ENCODE results near the gene FHOD3. TPM values are rescaled to one million over a fixed set of nuclear protein-coding genes. Genes with fewer than 3 reads are reported as not detected.

Gene FHOD3
- total and polyA plus RNA-seq, 2 of the 4 experiments (the other 2 are of a cell fraction), result 14.6 to 16.0 TPM

DNA sequence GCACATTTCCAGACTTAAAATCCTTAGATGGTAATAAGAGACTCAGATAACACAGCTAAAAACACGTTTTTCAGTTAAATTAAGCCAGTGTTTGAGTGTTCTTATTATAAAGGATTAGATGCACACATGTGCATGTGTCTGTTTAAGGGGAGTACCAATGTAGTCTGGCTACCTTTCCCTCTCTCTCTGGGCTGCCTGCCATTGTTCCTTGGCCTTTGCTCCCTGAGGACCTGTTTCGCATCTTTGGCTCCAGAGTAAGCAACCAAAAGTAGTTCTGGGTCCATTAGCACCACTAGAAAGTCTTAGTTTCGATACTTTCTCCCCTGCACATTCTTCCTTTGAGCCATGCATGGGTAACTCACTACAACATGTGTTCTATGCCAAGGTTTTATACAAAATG lies 303.0 kb downstream of the FHOD3 start:
- H3K27me3 ChIP-seq (ENCODE audit: control insufficient read depth, insufficient read depth, low read length), result no peaks in the 10 kb centered on the region
- H3K36me3 ChIP-seq (ENCODE audit: control insufficient read depth, insufficient read depth, low read length), result no peaks in the 10 kb centered on the region; the same call in 1 of the 2 replicates
- TF ChIP-seq CEBPB (IDR thresholded peaks at IDR 0.05; ENCODE audit: low read depth, low read length) (no peak), MAZ (IDR thresholded peaks at IDR 0.05; ENCODE audit: borderline replicate concordance, low read depth, low read length) (no peak), CHD1 (IDR thresholded peaks at IDR 0.05; ENCODE audit: low read depth, low read length) (no peak), MAFK (IDR thresholded peaks at IDR 0.05; ENCODE audit: low read depth, low read length) (no peak), POLR2A (IDR thresholded peaks at IDR 0.05; ENCODE audit: low read depth, low read length) (no peak), RFX5 (IDR thresholded peaks at IDR 0.05; ENCODE audit: low read depth, low read length) (no peak), RCOR1 (IDR thresholded peaks at IDR 0.05; ENCODE audit: insufficient replicate concordance, low read length) (no peak), RAD21 (IDR thresholded peaks at IDR 0.05; ENCODE audit: low read length) (no peak), SMC3 (IDR thresholded peaks at IDR 0.05; ENCODE audit: low read depth, low read length) (no peak), BHLHE40 (IDR thresholded peaks at IDR 0.05; ENCODE audit: low read depth, low read length) (no peak), FOS (IDR thresholded peaks at IDR 0.05; ENCODE audit: low read depth, low read length) (no peak), NFE2L2 (IDR thresholded peaks at IDR 0.05; ENCODE audit: low read depth, low read length) (no peak), MXI1 (IDR thresholded peaks at IDR 0.05; ENCODE audit: borderline replicate concordance, low read depth, low read length) (no peak)
- TF ChIP-seq, protein P1, sequence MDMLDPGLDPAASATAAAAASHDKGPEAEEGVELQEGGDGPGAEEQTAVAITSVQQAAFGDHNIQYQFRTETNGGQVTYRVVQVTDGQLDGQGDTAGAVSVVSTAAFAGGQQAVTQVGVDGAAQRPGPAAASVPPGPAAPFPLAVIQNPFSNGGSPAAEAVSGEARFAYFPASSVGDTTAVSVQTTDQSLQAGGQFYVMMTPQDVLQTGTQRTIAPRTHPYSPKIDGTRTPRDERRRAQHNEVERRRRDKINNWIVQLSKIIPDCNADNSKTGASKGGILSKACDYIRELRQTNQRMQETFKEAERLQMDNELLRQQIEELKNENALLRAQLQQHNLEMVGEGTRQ (IDR thresholded peaks at IDR 0.05; ENCODE audit: low read depth, low read length), result no peak
- TF ChIP-seq, protein P2, sequence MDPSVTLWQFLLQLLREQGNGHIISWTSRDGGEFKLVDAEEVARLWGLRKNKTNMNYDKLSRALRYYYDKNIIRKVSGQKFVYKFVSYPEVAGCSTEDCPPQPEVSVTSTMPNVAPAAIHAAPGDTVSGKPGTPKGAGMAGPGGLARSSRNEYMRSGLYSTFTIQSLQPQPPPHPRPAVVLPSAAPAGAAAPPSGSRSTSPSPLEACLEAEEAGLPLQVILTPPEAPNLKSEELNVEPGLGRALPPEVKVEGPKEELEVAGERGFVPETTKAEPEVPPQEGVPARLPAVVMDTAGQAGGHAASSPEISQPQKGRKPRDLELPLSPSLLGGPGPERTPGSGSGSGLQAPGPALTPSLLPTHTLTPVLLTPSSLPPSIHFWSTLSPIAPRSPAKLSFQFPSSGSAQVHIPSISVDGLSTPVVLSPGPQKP (IDR thresholded peaks at IDR 0.05; ENCODE audit: borderline replicate concordance, low read depth, low read length), result no peak
- TF ChIP-seq, protein P3, sequence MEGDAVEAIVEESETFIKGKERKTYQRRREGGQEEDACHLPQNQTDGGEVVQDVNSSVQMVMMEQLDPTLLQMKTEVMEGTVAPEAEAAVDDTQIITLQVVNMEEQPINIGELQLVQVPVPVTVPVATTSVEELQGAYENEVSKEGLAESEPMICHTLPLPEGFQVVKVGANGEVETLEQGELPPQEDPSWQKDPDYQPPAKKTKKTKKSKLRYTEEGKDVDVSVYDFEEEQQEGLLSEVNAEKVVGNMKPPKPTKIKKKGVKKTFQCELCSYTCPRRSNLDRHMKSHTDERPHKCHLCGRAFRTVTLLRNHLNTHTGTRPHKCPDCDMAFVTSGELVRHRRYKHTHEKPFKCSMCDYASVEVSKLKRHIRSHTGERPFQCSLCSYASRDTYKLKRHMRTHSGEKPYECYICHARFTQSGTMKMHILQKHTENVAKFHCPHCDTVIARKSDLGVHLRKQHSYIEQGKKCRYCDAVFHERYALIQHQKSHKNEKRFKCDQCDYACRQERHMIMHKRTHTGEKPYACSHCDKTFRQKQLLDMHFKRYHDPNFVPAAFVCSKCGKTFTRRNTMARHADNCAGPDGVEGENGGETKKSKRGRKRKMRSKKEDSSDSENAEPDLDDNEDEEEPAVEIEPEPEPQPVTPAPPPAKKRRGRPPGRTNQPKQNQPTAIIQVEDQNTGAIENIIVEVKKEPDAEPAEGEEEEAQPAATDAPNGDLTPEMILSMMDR (conservative IDR thresholded peaks at IDR 0.05; ENCODE audit: low read depth, low read length), result no peak
- dilution Hi-C loops (cut with HindIII; ENCODE audit: low sequenced_read_pairs, unreplicated experiment), result no loop called here
- no peak overlapping the region for H3K23ac ChIP-seq (ENCODE audit: low read depth, low read length)
- 90% methylated on average over 1 of the region's 3 CpGs; no CpG with 5 or more reads in 1 of the 2 experiments for WGBS, 2 experiments (ENCODE audit: extremely low coverage in 2 of 2, insufficient read length in 1 of 2)
- no peaks in the 10 kb centered on the region for H4K20me1 ChIP-seq (ENCODE audit: insufficient read depth, low read length)
- no peak for ATAC-seq (ENCODE audit: low read depth)
- no peak overlapping the region for H3K4ac ChIP-seq (ENCODE audit: low read depth, low read length)
- H3K9me3 ChIP-seq (ENCODE audit: control insufficient read depth, insufficient read depth, low read length), result no peaks in the 10 kb centered on the region
- H3K14ac ChIP-seq (replicated peaks; ENCODE audit: low read depth, low read length), result no peak overlapping the region
- H3K4me1 ChIP-seq (ENCODE audit: control insufficient read depth, insufficient read depth, low read length), result no peaks in the 10 kb centered on the region
- H3K27ac ChIP-seq (ENCODE audit: insufficient read depth, low read length), result no peak overlapping the region
- H2BK15ac ChIP-seq (ENCODE audit: low read depth, low read length), result no peak overlapping the region
- H4K8ac ChIP-seq (ENCODE audit: low read depth in 2 of 2, low read length in 2 of 2), result no peak overlapping the region
- DNase-seq, result no peak
- no peak overlapping the region for H2BK20ac ChIP-seq (ENCODE audit: low read depth, low read length)
- no peak overlapping the region for H2AK9ac ChIP-seq (replicated peaks; ENCODE audit: low read depth, low read length, poor library complexity)
- no peak overlapping the region for H2BK5ac ChIP-seq (ENCODE audit: low read depth, low read length, poor library complexity, severe bottlenecking)
- ChIA-PET POLR2A (ENCODE audit: unreplicated experiment) (no interaction called here), CTCF (no interaction called here)
- no peak overlapping the region for H2AFZ ChIP-seq (replicated peaks; ENCODE audit: low read length, poor library complexity)
- intact Hi-C loops (cut with micrococcal nuclease), result no loop called here
- no peak overlapping the region for H3K18ac ChIP-seq (ENCODE audit: low read depth, low read length)
- no peak overlapping the region for H3K9ac ChIP-seq (ENCODE audit: low read depth, low read length)
- H2AK5ac ChIP-seq (ENCODE audit: low read depth, low read length), result no peak overlapping the region
- no peak overlapping the region for H3K56ac ChIP-seq (ENCODE audit: extremely low read depth, insufficient read depth, low read length)
- no peaks in the 10 kb centered on the region for H3K79me1 ChIP-seq (ENCODE audit: low read depth in 1 of 2, low read length in 2 of 2)
- H4K91ac ChIP-seq (ENCODE audit: insufficient read depth, low read depth, low read length), result no peak overlapping the region
- no peak overlapping the region for H2BK120ac ChIP-seq (ENCODE audit: low read depth, low read length)
- in situ Hi-C loops (cut with MboI; ENCODE audit: low sequenced_read_pairs), result no loop called here
- no TSS peak for BruUV-seq (replicated peaks)
- no peak overlapping the region for H3K4me2 ChIP-seq (ENCODE audit: low read depth, low read length)
- no peak overlapping the region for H3K4me3 ChIP-seq (ENCODE audit: insufficient read depth, low read depth, low read length)
- peaks cover 3% of the 10 kb centered on the region; the same call in 1 of the 2 replicates for H3K9me1 ChIP-seq (ENCODE audit: insufficient read depth, low read length)
- no peak overlapping the region for H4K5ac ChIP-seq (ENCODE audit: low read depth, low read length)

All from IMR-90 (cell line).